A673 (cell line): ENCODE measurements around the gene DLK1.

Experiments used
- CTCF ChIP-seq: fragments of 300-800, 200-600 bp; sonication (generic); conservative IDR thresholded peaks from 2 replicates; pipeline ENCODE4 v1.5.1; 2017; ENCODE audit warnings: low read depth, mild to moderate bottlenecking, antibody characterized with exemption, low read length, moderate library complexity, mixed read lengths
- EZH2 ChIP-seq: fragments of 200-600 bp; sonication (generic); IDR thresholded peaks from 2 replicates; pipeline ENCODE4 v1.6.1; 2017; ENCODE audit warnings: borderline replicate concordance, low read depth, mild to moderate bottlenecking, mixed read lengths, antibody characterized with exemption, low read length; ENCODE audit not compliant: poor library complexity, severe bottlenecking

GRCh38 chr14:100679707-100680438 is 46.8 kb upstream of the DLK1 start:
- TF ChIP-seq CTCF: no peak
- no peak for TF ChIP-seq EZH2
